Natural killer cell (primary cell): ENCODE results near the gene DPEP3. TPM values are rescaled to one million over a fixed set of nuclear protein-coding genes. Genes with fewer than 3 reads are reported as not detected.

Experiments used
- ATAC-seq, 3 donors: fragments of 150-1000 bp in 2 of 3; fragments of 200-7000 bp in 1 of 3; cut with Tn5 transposase; 1 replicate in 1 of 3; 2 replicates in 2 of 3; pipeline ENCODE4 v1.10.0; 2021; ENCODE audit warnings: mild to moderate bottlenecking in 2 of 3, moderate library complexity in 2 of 3
- DNase-seq, 2 donors: peaks; one replicate each; pipeline versions ENCODE4 v3.0.0 to v3.0.0-alpha.2; 2013 to 2021; ENCODE audit warnings: mixed read lengths in 1 of 2
- H3K27ac ChIP-seq: one replicate; pipeline ENCODE4 v1.5.1; 2013; ENCODE audit warnings: mild to moderate bottlenecking, low read length
- H3K27me3 ChIP-seq: one replicate; pipeline ENCODE4 v1.6.1; 2013; ENCODE audit warnings: low read length; ENCODE audit not compliant: control insufficient read depth, insufficient read depth
- H3K36me3 ChIP-seq: one replicate; pipeline ENCODE4 v1.6.1; 2013; ENCODE audit warnings: low read length; ENCODE audit not compliant: control insufficient read depth, insufficient read depth
- H3K4me1 ChIP-seq: one replicate; pipeline ENCODE4 v1.6.1; 2013; ENCODE audit warnings: low read length; ENCODE audit not compliant: control insufficient read depth, insufficient read depth
- H3K4me3 ChIP-seq: one replicate; pipeline ENCODE4 v1.5.1; 2013; ENCODE audit warnings: low read length
- H3K9me3 ChIP-seq: one replicate; pipeline ENCODE4 v1.6.1; 2013; ENCODE audit warnings: low read length; ENCODE audit not compliant: control insufficient read depth, insufficient read depth
- H3K27ac Mint-ChIP-seq, 2 donors: one replicate each; pipeline ENCODE4 v1.8.0; 2022; ENCODE audit warnings: mild to moderate bottlenecking in 2 of 2, mixed read lengths in 2 of 2, moderate library complexity in 1 of 2
- H3K27me3 Mint-ChIP-seq, 2 donors: one replicate each; pipeline ENCODE4 v1.8.0; 2022; ENCODE audit warnings: low read depth in 2 of 2, mixed read lengths in 2 of 2
- H3K36me3 Mint-ChIP-seq: one replicate; pipeline ENCODE4 v1.8.0; 2022; ENCODE audit warnings: mixed read lengths
- H3K4me1 Mint-ChIP-seq, 2 donors: one replicate each; pipeline ENCODE4 v1.8.0; 2022; ENCODE audit warnings: mixed read lengths in 2 of 2
- H3K4me3 Mint-ChIP-seq: one replicate; pipeline ENCODE4 v1.8.0; 2022; ENCODE audit warnings: mild to moderate bottlenecking, moderate library complexity, mixed read lengths
- H3K9me3 Mint-ChIP-seq, 2 donors: one replicate each; pipeline ENCODE4 v1.8.0; 2022; ENCODE audit warnings: mixed read lengths in 2 of 2
- CTCF ChIP-seq: fragments of 200-600 bp; IDR thresholded peaks from one replicate; pipeline ENCODE4 v1.8.0; 2022; ENCODE audit warnings: antibody characterized with exemption
- WGBS: methylation state at CpG from one replicate; pipeline ENCODE4 v1.1.7; 2013; ENCODE audit warnings: missing lambda C conversion rate; ENCODE audit not compliant: insufficient coverage; 5-methylcytosine and 5-hydroxymethylcytosine counted together
- intact Hi-C: fragments of 100-400 bp; cut with micrococcal nuclease; formaldehyde crosslinking; loops from one replicate; pipeline ENCODE4 v1.14.2; 2022
- total RNA-seq, 4 donors: library from RNA; stranded (reverse); fragments of 120-200 nt in 1 of 4; gene quantifications; one replicate each; pipeline versions ENCODE4 v1.2.3 to v1.2.4, GENCODE V29; 2013 to 2022

The DPEP3 gene
- total RNA-seq, 3 donors from 2014 or later (not counting 1 experiment from before 2014, with no cell fraction given): 0.53 to 1.00 (median 0.96) TPM

GRCh38 chr16:67942510-67943255 lies 37.6 kb downstream of the DPEP3 start:
- 98% methylated on average over 27 of the region's 27 CpGs for WGBS
- peaks cover 18 to 24% of the 10 kb centered on the region in 2 donors for H3K4me1 Mint-ChIP-seq
- intact Hi-C loops: no loop called here
- Histone ChIP-seq H3K4me1 (peaks cover 32% of the 10 kb centered on the region), H3K9me3 (no peaks in the 10 kb centered on the region), H3K27ac (no peak overlapping the region), H3K4me3 (no peak overlapping the region), H3K27me3 (no peaks in the 10 kb centered on the region), H3K36me3 (peaks cover 17% of the 10 kb centered on the region)
- H3K4me3 Mint-ChIP-seq: no peak overlapping the region
- no peaks in the 10 kb centered on the region for H3K27me3 Mint-ChIP-seq
- ATAC-seq: no peak
- peak overlapping the region in 1 of 2 donors; percentile 45 for H3K27ac Mint-ChIP-seq
- no peak for DNase-seq
- no peak for TF ChIP-seq CTCF
- H3K36me3 Mint-ChIP-seq: no peaks in the 10 kb centered on the region
- H3K9me3 Mint-ChIP-seq: no peaks in the 10 kb centered on the region

GRCh38 chr16:67942200-67942509 lies 38.1 kb downstream of the DPEP3 start:
- Mint-ChIP-seq H3K27me3 (no peaks in the 10 kb centered on the region), H3K4me3 (no peak overlapping the region), H3K36me3 (no peaks in the 10 kb centered on the region), H3K4me1 (peaks cover 21 to 28% of the 10 kb centered on the region in 2 donors), H3K9me3 (no peaks in the 10 kb centered on the region), H3K27ac (peak overlapping the region in 1 of 2 donors; percentile 45)
- H3K27ac ChIP-seq: no peak overlapping the region
- ATAC-seq (peak in 2 of 3 donors; percentile 78 to 83), DNase-seq (peak in 1 of 2 donors; percentile 60)
- H3K4me1 ChIP-seq: peaks cover 37% of the 10 kb centered on the region
- peak; percentile 60 for TF ChIP-seq CTCF
- H3K36me3 ChIP-seq: peaks cover 17% of the 10 kb centered on the region
- intact Hi-C loops: no loop called here
- 88% methylated on average over 6 of the region's 6 CpGs for WGBS
- no peaks in the 10 kb centered on the region for H3K27me3 ChIP-seq
- H3K4me3 ChIP-seq: no peak overlapping the region
- H3K9me3 ChIP-seq: no peaks in the 10 kb centered on the region

GRCh38 chr16:67941469-67942199 lies 38.7 kb downstream of the DPEP3 start:
- Histone ChIP-seq H3K27me3 (no peaks in the 10 kb centered on the region), H3K9me3 (no peaks in the 10 kb centered on the region), H3K4me3 (no peak overlapping the region), H3K36me3 (peaks cover 17% of the 10 kb centered on the region), H3K4me1 (peaks cover 42% of the 10 kb centered on the region), H3K27ac (no peak overlapping the region)
- 78% methylated on average over 9 of the region's 9 CpGs for WGBS
- Mint-ChIP-seq H3K4me3 (no peak overlapping the region), H3K4me1 (peaks cover 26 to 33% of the 10 kb centered on the region in 2 donors), H3K27me3 (no peaks in the 10 kb centered on the region), H3K9me3 (no peaks in the 10 kb centered on the region), H3K27ac (peak overlapping the region; percentile 29 to 45), H3K36me3 (no peaks in the 10 kb centered on the region)
- DNase-seq (no peak), ATAC-seq (no peak)
- intact Hi-C loops: no loop called here
- TF ChIP-seq CTCF: no peak
